ENCODE data around the gene ATXN10.

ATXN10 gene

GRCh38 chr22:45776313-45776585, 104.6 kb downstream of the ATXN10 start:
- TF ChIP-seq POLR2AphosphoS5 (IDR thresholded peaks at IDR 0.05; ENCODE audit: low read depth), result no peak
- no peak for TF ChIP-seq SPI1 (IDR thresholded peaks at IDR 0.05; ENCODE audit: borderline replicate concordance, low read depth)
- TF ChIP-seq GABPA (IDR thresholded peaks at IDR 0.05; ENCODE audit: low read depth), result no peak
- no peak for TF ChIP-seq CTCF (IDR thresholded peaks at IDR 0.05; ENCODE audit: insufficient read depth, low read length)
- no peak for TF ChIP-seq REST (IDR thresholded peaks at IDR 0.05; ENCODE audit: insufficient replicate concordance, low read depth)
- Histone ChIP-seq H3K4me3 (replicated peaks; ENCODE audit: insufficient read depth, low read length) (no peak overlapping the region), H3K27me3 (ENCODE audit: insufficient read depth, poor library complexity, severe bottlenecking) (no peaks in the 10 kb centered on the region), H3K27ac (replicated peaks) (no peak overlapping the region)
- no peak for DNase-seq (ENCODE audit: low read depth in 1 of 2, low spot score in 1 of 2)

GRCh38 chr22:45777046-45777851, 105.6 kb downstream of the ATXN10 start:
- Histone ChIP-seq H3K27me3 (ENCODE audit: insufficient read depth, poor library complexity, severe bottlenecking) (no peaks in the 10 kb centered on the region), H3K27ac (replicated peaks) (no peak overlapping the region), H3K4me3 (replicated peaks; ENCODE audit: insufficient read depth, low read length) (no peak overlapping the region)
- TF ChIP-seq CTCF (IDR thresholded peaks at IDR 0.05; ENCODE audit: insufficient read depth, low read length), result no peak
- no peak for TF ChIP-seq GABPA (IDR thresholded peaks at IDR 0.05; ENCODE audit: low read depth)
- no peak for TF ChIP-seq REST (IDR thresholded peaks at IDR 0.05; ENCODE audit: insufficient replicate concordance, low read depth)
- TF ChIP-seq POLR2AphosphoS5 (IDR thresholded peaks at IDR 0.05; ENCODE audit: low read depth), result no peak
- no peak for TF ChIP-seq SPI1 (IDR thresholded peaks at IDR 0.05; ENCODE audit: borderline replicate concordance, low read depth)
- no peak for DNase-seq (ENCODE audit: low read depth in 1 of 2, low spot score in 1 of 2)

- Histone ChIP-seq H3K27me3 (ENCODE audit: insufficient read depth, poor library complexity, severe bottlenecking) (no peaks in the 10 kb centered on the region), H3K27ac (replicated peaks) (no peak overlapping the region), H3K4me3 (replicated peaks; ENCODE audit: insufficient read depth, low read length) (no peak overlapping the region)
- no peak for DNase-seq (ENCODE audit: low read depth in 1 of 2, low spot score in 1 of 2)
- TF ChIP-seq SPI1 (IDR thresholded peaks at IDR 0.05; ENCODE audit: borderline replicate concordance, low read depth) (no peak), GABPA (IDR thresholded peaks at IDR 0.05; ENCODE audit: low read depth) (no peak), CTCF (IDR thresholded peaks at IDR 0.05; ENCODE audit: insufficient read depth, low read length) (no peak), POLR2AphosphoS5 (IDR thresholded peaks at IDR 0.05; ENCODE audit: low read depth) (no peak), REST (IDR thresholded peaks at IDR 0.05; ENCODE audit: insufficient replicate concordance, low read depth) (no peak)
These were observed 106.3 kb downstream of the ATXN10 start for GRCh38 chr22:45777852-45778375.

Data from HL-60 (cell line).